ENCODE results near the gene COX8C.
"Not testable (repeated sequence)": the region's sequence is repeated elsewhere in the genome, so short reads cannot be mapped to it uniquely, and the experiment has no call there.

Gene COX8C

DNA sequence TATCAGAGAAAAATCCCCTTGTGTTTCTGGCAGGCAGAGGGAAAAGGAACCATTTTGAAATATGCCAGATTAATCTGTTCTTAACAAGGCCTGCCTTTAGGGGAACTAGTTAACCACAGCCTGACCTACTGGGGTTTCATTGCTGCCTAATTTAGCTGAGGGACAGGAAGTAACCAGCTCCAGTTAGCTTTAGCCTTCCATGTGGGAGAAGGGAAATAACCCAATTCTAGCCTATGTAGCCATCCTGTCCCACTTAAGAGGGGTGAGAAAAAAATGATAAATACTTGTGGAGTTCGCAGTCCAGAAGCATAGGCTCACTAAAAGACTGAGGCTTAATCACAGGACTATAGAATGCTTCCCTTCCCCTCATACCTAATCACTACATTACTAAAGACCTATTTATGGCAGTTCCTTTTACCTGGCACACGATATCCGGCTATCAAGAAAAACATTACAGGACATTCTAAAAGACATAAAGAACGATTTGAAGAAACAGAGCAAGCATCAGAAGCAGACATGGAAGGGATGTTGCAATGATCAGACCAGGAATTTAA is 22.8 kb downstream of the COX8C start:
- DNase-seq (ENCODE audit: low spot score): no peak

DNA sequence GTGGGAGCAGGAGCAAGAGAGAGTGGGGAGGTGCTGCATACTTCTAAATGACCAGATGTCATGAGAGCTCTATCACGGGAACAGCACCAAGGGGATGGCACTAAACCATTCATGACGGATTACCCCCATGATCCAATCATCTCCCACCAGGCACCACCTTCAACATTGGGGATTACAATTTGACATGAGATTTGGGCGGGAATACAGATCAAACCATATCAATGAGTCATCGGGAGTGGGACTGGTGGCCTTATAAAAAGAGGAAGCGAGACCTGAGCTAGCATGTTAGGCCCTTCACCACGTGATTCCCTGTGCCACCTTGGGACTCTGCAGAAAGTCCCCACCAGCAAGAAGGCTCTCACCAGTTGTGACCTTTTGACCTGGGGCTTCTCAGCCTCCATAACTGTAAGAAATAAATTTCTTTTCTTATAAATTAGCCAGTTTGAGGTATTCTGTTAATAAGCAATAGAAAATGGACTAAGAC is 28.7 kb downstream of the COX8C start:
- no peak for DNase-seq (ENCODE audit: low spot score)

DNA sequence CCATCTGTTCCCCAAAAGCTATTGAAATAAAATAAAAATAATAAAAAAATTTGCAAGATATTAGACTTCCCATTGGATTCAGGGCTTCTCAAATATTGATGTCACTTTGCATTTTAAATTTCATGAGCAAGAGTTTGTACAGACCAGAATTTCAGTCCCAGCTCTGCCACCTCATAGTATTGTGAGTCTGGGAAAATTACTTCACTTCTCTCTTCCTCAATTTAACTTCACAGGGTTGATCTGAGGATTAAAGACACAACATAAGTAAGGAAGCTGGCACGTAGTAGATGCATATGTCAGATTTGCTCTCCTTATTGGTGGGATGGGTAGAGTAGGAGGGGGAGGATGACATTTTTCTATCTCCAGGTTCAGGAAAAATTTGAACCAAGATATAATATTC is 32.8 kb downstream of the COX8C start:
- DNase-seq (ENCODE audit: low spot score): no peak

DNA sequence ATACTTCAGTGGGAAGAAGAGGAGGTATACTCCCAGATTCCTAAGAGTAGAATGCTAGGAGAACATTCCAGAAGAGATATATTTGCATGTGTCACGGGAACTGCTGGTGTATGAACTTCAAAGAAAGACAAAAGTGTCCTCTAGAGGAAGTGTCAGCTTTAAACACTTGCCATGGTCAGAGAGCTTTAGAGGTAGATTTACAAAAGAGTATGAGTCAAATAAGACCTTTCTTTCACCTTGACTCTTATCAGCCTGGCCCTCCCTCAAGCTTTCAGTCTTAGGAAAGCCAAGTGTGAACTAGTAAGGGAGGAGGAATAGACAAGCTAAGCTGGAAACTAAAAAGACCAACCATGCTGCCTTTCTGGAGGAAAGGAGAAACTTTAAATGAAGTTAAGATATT is 34.7 kb downstream of the COX8C start:
- no peak for DNase-seq (ENCODE audit: low spot score)

DNA sequence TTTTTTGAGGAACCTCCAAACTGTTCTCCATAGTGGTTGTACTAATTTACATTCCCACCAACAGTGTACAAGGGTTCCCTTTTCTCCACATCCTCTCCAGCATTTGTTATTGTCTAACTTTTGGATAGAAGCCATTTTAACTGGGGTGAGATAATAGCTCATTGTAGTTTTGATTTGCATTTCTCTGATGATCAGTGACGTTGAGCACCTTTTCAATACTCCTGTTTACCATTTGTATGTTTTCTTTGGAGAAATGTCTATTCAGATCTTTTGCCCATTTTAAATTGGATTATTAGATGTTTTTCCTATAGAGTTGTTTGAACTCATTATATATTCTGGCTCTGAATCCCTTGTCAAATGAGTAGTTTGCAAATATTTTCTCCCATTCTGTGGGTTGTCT is 37.3 kb downstream of the COX8C start:
- not testable (repeated sequence) for DNase-seq (ENCODE audit: low spot score)

DNA sequence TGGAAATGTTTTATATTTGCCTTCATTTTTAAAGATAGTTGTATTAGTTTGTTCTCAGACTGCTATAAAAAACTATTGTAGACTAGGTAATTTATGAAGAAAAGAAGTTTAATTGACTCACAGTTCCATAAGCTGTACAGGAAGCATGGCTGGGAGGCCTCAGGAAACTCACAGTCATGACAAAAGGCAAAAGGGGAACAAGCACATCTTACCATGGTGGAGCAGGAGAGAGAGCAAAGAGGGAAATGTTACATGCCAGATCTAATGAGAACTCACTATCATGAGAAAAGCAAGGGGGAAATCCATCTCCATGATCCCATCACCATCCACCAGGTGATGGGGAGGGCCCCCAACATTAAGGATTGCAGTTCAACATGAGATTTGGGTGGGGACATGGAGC is 48.2 kb downstream of the COX8C start:
- DNase-seq (ENCODE audit: low spot score): no peak

DNA sequence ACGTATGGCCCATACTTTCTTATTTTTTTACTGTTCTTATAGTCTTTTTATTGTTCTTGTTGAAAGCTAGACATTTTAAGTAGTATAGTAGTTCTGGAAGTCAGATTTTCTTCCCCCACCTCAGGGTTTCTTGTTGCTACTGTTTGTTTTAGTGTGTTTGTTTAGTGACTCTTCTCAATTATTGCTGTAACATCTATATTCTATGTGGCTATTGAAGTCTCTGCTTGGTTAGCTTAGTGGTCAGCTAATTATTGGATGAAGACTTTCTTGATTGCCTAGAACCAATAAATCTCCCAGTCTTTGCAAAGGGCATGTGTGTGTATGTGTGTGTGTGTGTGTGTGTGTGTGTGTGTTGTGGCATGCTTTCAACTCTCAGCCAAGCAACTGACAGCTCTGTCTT is 49.5 kb downstream of the COX8C start:
- no peak for DNase-seq (ENCODE audit: low spot score)

Measured in SW480 (cell line).